ENCODE data around the gene NSDHL.

DNA sequence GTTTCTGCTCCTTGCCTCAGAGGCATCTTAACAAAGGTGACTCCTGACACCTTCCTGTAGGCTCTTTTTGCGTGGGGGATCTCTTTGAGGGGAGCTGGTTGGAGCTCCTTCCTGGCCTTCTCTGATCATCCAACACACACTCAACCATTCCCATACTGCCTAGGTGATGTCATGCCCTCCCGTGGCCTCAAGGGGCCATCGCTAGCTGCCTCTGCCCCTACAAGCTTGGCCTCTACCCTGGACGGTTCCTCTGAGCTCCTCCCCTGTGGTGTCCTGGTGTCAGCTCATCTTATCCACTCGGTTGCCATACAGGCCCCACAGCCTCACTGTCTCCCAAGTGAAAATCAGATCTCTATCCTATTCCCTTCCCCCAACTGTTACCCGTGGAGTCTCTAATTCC, 53.3 kb downstream of the NSDHL start:
- TF ChIP-seq EZH2phosphoT487 (IDR thresholded peaks at IDR 0.05; ENCODE audit: insufficient read depth, low read depth) (no peak), EZH2 (IDR thresholded peaks at IDR 0.05; ENCODE audit: insufficient read depth, poor library complexity, severe bottlenecking) (no peak)
